Measurements from ENCODE around the gene DEFB123.

The DEFB123 gene

DNA sequence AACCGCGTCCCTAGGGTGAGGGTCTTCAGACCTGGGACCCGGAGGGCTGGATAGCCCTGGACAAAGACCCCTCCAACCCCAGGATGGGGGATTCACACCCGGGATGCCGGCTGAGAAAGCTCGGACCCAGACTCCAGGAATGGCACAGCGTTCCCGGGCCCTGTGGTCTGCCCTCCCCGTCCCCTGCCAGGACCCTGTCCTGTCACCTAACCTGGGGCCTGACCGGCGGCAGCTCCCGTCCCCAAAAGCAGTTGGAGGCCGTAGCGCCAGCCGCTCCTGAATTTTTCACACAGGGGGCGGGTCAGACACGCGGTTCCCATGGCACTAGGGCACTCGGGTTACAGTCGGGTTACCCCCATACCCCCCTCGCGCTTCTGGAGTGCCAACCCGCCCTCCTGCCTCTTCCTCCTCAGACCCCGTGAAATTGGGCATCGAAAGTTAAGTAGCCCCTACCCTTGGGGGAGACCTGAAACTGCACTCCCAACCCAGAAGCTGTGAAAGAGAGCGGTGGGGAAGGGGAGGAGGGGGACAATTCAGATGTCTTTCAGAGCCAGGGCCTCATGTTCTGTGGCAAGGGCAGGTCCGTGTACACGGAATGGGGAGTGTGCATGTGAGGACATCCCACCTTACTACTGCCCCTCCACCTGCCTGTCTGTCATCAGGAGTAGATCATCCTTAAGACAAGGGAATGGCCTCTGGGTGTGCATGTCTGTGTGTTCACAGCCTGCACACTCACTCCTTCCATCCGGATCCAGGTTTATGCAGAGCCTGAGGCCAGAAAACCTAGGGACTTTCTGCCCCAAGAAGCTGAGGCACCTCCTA is 35.3 kb downstream of the DEFB123 start:
- H3K4me3 ChIP-seq (ENCODE audit: low read length), result no peak overlapping the region
- peak overlapping the region; percentile 57 for H3K9ac ChIP-seq (ENCODE audit: low read length)

DNA sequence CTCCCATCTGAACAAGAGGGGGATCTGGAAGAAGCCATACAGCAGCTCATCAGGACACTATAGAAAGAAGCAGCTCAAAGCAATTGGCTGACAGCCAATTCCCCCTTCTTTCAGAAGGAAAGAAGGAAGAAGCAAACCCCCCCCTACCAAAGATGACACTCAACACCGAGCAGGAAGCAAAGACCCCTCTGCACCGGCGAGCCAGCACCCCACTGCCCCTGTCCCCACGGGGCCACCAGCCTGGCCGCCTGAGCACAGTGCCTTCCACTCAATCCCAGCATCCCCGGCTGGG is 35.8 kb downstream of the DEFB123 start:
- Histone ChIP-seq H3K4me3 (ENCODE audit: low read length) (no peak overlapping the region), H3K9ac (ENCODE audit: low read length) (no peak overlapping the region), H3K4me1 (ENCODE audit: control insufficient read depth, insufficient read depth, low read length) (no peaks in the 10 kb centered on the region), H3K9me3 (ENCODE audit: control insufficient read depth, low read length) (no peaks in the 10 kb centered on the region), H3K27me3 (ENCODE audit: control insufficient read depth, insufficient read depth, low read length) (peaks cover 18% of the 10 kb centered on the region), H3K36me3 (ENCODE audit: control insufficient read depth, insufficient read depth, low read length) (no peaks in the 10 kb centered on the region)

More for the DNA sequence above, 35.3 kb downstream of the DEFB123 start:
- Histone ChIP-seq H3K9me3 (ENCODE audit: control insufficient read depth, low read length) (no peaks in the 10 kb centered on the region), H3K4me1 (ENCODE audit: control insufficient read depth, insufficient read depth, low read length) (no peaks in the 10 kb centered on the region), H3K36me3 (ENCODE audit: control insufficient read depth, insufficient read depth, low read length) (no peaks in the 10 kb centered on the region), H3K27me3 (ENCODE audit: control insufficient read depth, insufficient read depth, low read length) (peaks cover 18% of the 10 kb centered on the region)

DNA sequence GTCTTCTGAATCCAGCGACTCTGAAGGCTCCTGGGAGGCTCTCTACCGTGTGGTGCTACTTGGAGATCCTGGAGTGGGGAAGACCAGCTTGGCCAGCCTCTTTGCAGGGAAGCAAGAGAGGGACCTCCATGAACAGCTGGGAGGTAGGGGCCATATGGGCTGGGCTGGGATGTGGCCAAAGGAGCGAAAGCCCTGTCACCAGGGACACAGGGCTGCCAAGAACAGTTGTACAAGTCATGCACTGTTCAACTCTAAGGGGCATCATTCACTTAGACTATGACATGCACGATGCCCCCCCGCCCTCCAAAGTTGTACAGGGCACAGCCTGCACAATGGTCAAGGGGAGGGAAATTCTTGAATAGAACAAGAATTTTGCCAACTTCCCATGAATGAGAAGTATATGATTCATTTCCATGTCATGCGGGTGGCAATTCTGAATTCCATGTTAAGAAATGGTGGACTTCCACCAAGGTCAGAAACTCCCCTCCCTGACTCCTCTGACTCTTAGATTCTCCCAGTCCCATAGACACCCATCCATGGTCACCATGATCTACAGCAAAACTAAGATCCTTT is 36.3 kb downstream of the DEFB123 start:
- Histone ChIP-seq H3K4me3 (ENCODE audit: low read length) (no peak overlapping the region), H3K9me3 (ENCODE audit: control insufficient read depth, low read length) (no peaks in the 10 kb centered on the region), H3K36me3 (ENCODE audit: control insufficient read depth, insufficient read depth, low read length) (no peaks in the 10 kb centered on the region), H3K4me1 (ENCODE audit: control insufficient read depth, insufficient read depth, low read length) (no peaks in the 10 kb centered on the region), H3K27me3 (ENCODE audit: control insufficient read depth, insufficient read depth, low read length) (peaks cover 18% of the 10 kb centered on the region), H3K9ac (ENCODE audit: low read length) (no peak overlapping the region)

DNA sequence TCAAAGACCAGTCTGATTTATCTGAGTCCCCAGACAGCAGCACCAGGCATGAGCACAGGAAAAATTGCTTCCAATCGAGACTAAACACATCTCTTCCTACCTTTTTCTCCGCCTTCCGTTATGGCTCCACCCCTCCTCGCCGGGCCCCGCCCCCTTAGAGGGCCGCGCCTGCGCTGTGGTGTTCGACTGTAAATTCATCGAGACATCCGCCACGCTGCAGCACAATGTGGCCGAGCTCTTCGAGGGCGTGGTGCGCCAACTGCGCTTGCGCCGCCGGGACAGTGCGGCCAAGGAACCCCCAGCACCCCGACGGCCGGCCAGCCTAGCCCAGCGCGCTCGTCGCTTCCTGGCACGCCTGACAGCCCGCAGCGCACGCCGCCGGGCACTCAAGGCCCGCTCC is 43.6 kb downstream of the DEFB123 start:
- Histone ChIP-seq H3K27me3 (ENCODE audit: control insufficient read depth, insufficient read depth, low read length) (no peaks in the 10 kb centered on the region), H3K4me1 (ENCODE audit: control insufficient read depth, insufficient read depth, low read length) (no peaks in the 10 kb centered on the region)

DNA sequence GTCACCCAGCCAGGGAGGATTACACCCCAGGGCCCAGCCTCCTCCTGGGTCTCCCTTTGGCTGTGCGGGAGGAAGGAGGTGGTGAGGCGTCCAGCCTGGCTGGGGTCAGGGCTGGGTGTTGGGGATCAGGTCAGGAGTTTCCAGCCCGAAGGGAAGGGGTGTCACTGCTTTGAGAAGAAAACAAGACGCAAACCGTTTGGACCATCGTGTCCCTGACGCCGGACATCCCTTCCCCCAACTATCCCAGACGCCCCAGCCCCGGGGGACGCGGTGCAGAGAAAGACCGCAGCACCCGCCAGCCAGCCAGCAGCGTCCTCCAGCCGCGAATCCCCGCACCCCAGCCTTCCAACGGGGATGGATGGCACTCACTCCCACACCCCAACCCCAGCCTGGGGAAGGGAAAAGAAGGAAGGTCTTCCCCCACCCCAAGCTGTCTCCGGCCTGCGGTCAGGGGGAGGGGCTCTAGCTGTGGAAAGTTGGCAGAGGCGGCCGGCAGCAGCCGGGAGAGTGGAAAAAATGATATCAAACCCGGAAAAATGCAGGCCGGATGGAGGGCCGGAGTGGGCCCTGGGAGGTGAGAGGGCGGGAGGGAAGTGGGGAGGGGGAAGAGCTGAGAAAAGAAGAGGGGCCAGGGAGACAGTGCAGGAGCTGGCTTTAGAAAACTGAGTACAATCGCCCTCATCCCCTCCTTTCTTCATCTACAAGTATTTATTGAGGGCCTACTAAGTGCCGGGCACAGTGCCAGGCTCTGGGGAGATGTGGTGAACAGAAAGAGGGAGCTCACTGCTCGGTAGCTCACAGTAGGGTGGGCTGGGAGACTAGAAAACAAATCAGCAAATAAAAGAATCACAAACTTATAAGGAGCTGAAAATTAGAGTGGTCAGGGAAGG is 45.3 kb downstream of the DEFB123 start:
- H3K9ac ChIP-seq (ENCODE audit: low read length), result peak overlapping the region; percentile 5

More for the DNA sequence above, 43.6 kb downstream of the DEFB123 start:
- no peak overlapping the region for H3K9ac ChIP-seq (ENCODE audit: low read length)
- H3K4me3 ChIP-seq (ENCODE audit: low read length), result no peak overlapping the region
- no peaks in the 10 kb centered on the region for H3K36me3 ChIP-seq (ENCODE audit: control insufficient read depth, insufficient read depth, low read length)
- no peaks in the 10 kb centered on the region for H3K9me3 ChIP-seq (ENCODE audit: control insufficient read depth, low read length)

DNA sequence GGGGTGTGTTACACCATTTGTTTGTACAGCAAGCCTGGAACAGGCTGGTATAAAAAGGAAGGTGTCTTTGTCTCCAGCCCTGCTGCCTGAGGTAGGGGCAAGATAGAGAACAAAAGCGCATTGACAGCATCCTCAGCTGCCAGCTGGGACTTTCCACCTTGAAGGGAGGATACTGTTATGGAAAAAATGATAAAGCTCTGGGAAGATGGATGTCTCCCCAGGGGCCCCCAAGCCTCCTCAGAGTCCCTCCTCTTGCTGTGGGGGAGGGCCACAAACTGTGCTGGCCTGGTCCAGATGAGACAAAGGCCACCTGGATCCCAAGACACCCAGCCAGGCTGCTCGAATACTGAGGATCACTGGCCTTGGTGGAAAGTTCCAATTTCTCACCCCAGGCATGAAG is 47.7 kb downstream of the DEFB123 start:
- no peak overlapping the region for H3K4me3 ChIP-seq (ENCODE audit: low read length)
- H3K27me3 ChIP-seq (ENCODE audit: control insufficient read depth, insufficient read depth, low read length), result no peaks in the 10 kb centered on the region
- H3K36me3 ChIP-seq (ENCODE audit: control insufficient read depth, insufficient read depth, low read length), result no peaks in the 10 kb centered on the region
- H3K4me1 ChIP-seq (ENCODE audit: control insufficient read depth, insufficient read depth, low read length), result no peaks in the 10 kb centered on the region
- no peak overlapping the region for H3K9ac ChIP-seq (ENCODE audit: low read length)
- H3K9me3 ChIP-seq (ENCODE audit: control insufficient read depth, low read length), result no peaks in the 10 kb centered on the region

More for the DNA sequence above, 45.3 kb downstream of the DEFB123 start:
- Histone ChIP-seq H3K4me1 (ENCODE audit: control insufficient read depth, insufficient read depth, low read length) (no peaks in the 10 kb centered on the region), H3K36me3 (ENCODE audit: control insufficient read depth, insufficient read depth, low read length) (no peaks in the 10 kb centered on the region), H3K27me3 (ENCODE audit: control insufficient read depth, insufficient read depth, low read length) (no peaks in the 10 kb centered on the region), H3K9me3 (ENCODE audit: control insufficient read depth, low read length) (no peaks in the 10 kb centered on the region), H3K4me3 (ENCODE audit: low read length) (no peak overlapping the region)

DNA sequence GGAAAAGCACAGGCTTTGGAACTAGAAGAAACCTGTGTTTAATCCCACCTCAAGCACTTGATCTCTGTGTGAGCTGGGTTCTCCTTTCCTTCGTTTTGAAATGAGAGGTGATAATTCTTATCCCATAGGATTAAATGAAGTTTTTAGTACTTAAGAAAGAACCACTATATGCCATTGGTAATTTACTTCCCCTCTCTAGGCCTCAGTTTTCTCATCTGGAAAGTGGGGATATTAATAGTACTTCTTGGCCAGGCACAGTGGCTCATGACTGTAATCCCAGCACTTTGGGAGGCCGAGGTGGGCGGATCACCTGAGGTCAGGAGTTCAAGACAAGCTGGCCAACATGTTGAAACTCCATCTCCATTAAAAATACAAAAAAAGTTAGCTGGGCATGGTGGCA is 48.7 kb downstream of the DEFB123 start:
- Histone ChIP-seq H3K4me1 (ENCODE audit: control insufficient read depth, insufficient read depth, low read length) (no peaks in the 10 kb centered on the region), H3K4me3 (ENCODE audit: low read length) (no peak overlapping the region), H3K9ac (ENCODE audit: low read length) (no peak overlapping the region), H3K27me3 (ENCODE audit: control insufficient read depth, insufficient read depth, low read length) (no peaks in the 10 kb centered on the region), H3K9me3 (ENCODE audit: control insufficient read depth, low read length) (no peaks in the 10 kb centered on the region), H3K36me3 (ENCODE audit: control insufficient read depth, insufficient read depth, low read length) (no peaks in the 10 kb centered on the region)

DNA sequence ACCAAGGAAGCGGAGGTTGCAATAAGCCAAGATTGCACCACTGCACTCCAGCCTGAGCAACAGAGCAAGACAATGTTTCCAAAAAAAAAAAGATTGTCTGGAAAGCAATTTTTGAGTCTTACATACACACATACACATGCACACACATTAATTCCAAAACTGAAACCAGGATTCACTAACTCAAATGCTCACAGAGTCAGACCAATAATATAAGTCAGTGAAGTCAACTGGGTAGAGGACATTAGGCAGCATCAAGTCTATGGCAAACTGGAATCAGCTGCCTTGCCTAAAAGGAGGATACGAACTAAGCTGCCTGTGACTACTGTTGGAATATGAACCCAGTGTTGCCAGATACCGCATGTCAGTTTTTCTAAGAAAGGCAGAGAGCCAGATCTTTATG is 50.3 kb downstream of the DEFB123 start:
- Histone ChIP-seq H3K4me1 (ENCODE audit: control insufficient read depth, insufficient read depth, low read length) (no peaks in the 10 kb centered on the region), H3K9me3 (ENCODE audit: control insufficient read depth, low read length) (no peaks in the 10 kb centered on the region), H3K27me3 (ENCODE audit: control insufficient read depth, insufficient read depth, low read length) (no peaks in the 10 kb centered on the region), H3K9ac (ENCODE audit: low read length) (no peak overlapping the region), H3K36me3 (ENCODE audit: control insufficient read depth, insufficient read depth, low read length) (no peaks in the 10 kb centered on the region), H3K4me3 (ENCODE audit: low read length) (no peak overlapping the region)

DNA sequence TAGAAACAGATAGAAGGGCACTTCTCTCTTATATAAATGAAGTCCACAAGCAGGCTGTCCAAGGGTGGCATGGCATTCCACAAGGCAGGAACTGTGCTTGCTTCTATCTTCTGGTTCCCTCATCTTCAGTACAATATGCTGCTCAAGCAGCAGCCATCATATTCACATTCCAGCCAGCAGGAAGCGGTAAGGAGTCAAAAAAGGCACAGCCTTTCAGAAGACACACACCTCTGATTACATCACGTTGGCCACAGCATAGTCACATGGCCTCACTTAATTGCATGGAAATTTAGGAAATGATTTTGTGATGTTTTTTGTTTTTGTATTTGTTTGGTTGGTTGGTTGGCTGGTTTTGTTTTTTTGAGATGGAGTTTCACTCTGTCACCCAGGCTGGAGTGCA is 53.7 kb downstream of the DEFB123 start:
- Histone ChIP-seq H3K27me3 (ENCODE audit: control insufficient read depth, insufficient read depth, low read length) (peaks cover 3% of the 10 kb centered on the region), H3K9ac (ENCODE audit: low read length) (no peak overlapping the region), H3K4me3 (ENCODE audit: low read length) (no peak overlapping the region), H3K4me1 (ENCODE audit: control insufficient read depth, insufficient read depth, low read length) (no peaks in the 10 kb centered on the region), H3K36me3 (ENCODE audit: control insufficient read depth, insufficient read depth, low read length) (no peaks in the 10 kb centered on the region), H3K9me3 (ENCODE audit: control insufficient read depth, low read length) (no peaks in the 10 kb centered on the region)

DNA sequence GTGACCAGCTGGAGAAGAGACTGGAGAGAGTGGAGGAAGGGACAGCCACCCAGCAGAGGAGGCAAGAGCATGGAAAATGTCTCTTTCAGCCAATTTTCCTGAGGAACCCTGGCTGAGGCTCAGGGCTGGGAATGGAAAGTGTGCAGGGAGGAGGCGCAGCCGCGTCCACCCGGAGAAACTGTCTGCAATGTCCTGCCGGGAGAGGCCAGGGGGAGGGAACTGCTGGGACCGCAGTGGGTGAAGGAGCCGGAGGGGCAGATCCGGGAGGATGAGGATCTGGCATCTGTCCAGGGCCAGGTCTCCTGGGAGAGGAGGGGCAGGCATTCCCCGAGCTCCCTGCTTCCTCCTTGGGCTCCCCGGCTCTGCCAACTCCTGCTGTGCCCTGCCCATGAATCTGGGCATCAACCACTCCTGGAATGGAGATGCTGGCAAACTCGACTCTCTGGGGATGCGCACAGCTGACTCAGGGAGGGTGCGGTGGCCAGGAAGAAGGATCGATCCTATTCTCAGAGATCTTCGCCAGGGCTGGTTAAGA is 56.4 kb downstream of the DEFB123 start:
- H3K9me3 ChIP-seq (ENCODE audit: control insufficient read depth, low read length), result no peaks in the 10 kb centered on the region
- no peak overlapping the region for H3K9ac ChIP-seq (ENCODE audit: low read length)
- no peaks in the 10 kb centered on the region for H3K4me1 ChIP-seq (ENCODE audit: control insufficient read depth, insufficient read depth, low read length)
- H3K27me3 ChIP-seq (ENCODE audit: control insufficient read depth, insufficient read depth, low read length), result peaks cover 3% of the 10 kb centered on the region
- no peaks in the 10 kb centered on the region for H3K36me3 ChIP-seq (ENCODE audit: control insufficient read depth, insufficient read depth, low read length)
- H3K4me3 ChIP-seq (ENCODE audit: low read length), result no peak overlapping the region

DNA sequence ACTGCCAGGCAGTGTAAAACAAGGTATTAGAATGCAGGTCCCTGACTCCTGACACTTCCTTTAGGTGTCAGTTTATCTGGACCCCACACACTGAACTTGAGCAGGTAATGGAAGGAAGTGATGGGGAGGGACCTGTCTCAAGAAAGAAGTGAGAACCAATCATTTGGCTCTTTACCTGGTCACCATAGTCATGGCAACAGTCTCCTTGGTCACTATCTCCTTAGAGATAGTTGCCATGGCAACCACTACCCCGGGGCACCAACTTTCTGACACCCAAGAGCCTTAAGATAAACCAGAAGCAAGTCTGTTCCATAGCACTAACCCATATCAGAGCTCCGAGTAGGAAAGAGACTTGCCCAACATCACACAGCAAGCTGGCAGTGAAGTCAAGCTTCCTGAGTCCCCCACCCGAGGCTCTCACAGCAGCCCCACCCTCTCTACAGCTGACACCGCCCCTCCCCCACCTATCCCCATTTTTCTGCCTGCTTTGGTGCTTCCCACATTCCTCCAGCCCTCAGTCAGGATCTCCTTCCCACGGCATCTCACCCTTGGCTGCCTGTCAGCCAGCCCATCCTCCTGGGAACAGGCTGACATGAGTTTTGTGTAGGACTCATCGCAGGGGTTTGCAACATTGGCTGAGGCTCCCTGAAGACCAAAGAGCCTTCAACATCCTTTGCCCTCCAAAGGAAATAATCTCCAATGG is 57.6 kb downstream of the DEFB123 start:
- Histone ChIP-seq H3K4me1 (ENCODE audit: control insufficient read depth, insufficient read depth, low read length) (no peaks in the 10 kb centered on the region), H3K9me3 (ENCODE audit: control insufficient read depth, low read length) (no peaks in the 10 kb centered on the region), H3K4me3 (ENCODE audit: low read length) (no peak overlapping the region), H3K36me3 (ENCODE audit: control insufficient read depth, insufficient read depth, low read length) (no peaks in the 10 kb centered on the region), H3K27me3 (ENCODE audit: control insufficient read depth, insufficient read depth, low read length) (peaks cover 3% of the 10 kb centered on the region), H3K9ac (ENCODE audit: low read length) (no peak overlapping the region)
